ENCODE results near the gene CRACR2A. TPM values are rescaled to one million over a fixed set of nuclear protein-coding genes. Genes with fewer than 3 reads are reported as not detected.

The CRACR2A gene
- polyA plus RNA-seq, 1 donor = 1.3 TPM

- DNase-seq (ENCODE audit: low read depth) = no peak
These were observed 130.7 kb downstream of the CRACR2A start for GRCh38 chr12:3622021-3622821.

GRCh38 chr12:3620856-3621255 is 132.1 kb downstream of the CRACR2A start:
- DNase-seq (ENCODE audit: low read depth) = no peak

GRCh38 chr12:3617565-3617964 is 135.3 kb downstream of the CRACR2A start:
- DNase-seq (ENCODE audit: low read depth) = no peak

GRCh38 chr12:3615862-3616261 is 137.0 kb downstream of the CRACR2A start:
- no peak for DNase-seq (ENCODE audit: low read depth)

- no peak for DNase-seq (ENCODE audit: low read depth)
These were observed 138.0 kb downstream of the CRACR2A start for GRCh38 chr12:3614806-3615466.

- no peak for DNase-seq (ENCODE audit: low read depth)
These were observed 139.1 kb downstream of the CRACR2A start for GRCh38 chr12:3613641-3614395.

- DNase-seq (ENCODE audit: low read depth) = no peak
These were observed 140.8 kb downstream of the CRACR2A start for GRCh38 chr12:3611860-3612703.

GRCh38 chr12:3607821-3608220 is 145.1 kb downstream of the CRACR2A start:
- no peak for DNase-seq (ENCODE audit: low read depth)

- no peak for DNase-seq (ENCODE audit: low read depth)
These were observed 145.7 kb downstream of the CRACR2A start for GRCh38 chr12:3607039-3607720.

- no peak for DNase-seq (ENCODE audit: low read depth)
These were observed 146.8 kb downstream of the CRACR2A start for GRCh38 chr12:3606128-3606527.

- DNase-seq (ENCODE audit: low read depth) = no peak
These were observed 147.2 kb downstream of the CRACR2A start for GRCh38 chr12:3605692-3606091.

GRCh38 chr12:3604748-3605586 is 147.9 kb downstream of the CRACR2A start:
- DNase-seq (ENCODE audit: low read depth) = no peak

GRCh38 chr12:3604286-3604685 is 148.6 kb downstream of the CRACR2A start:
- DNase-seq (ENCODE audit: low read depth) = no peak

GRCh38 chr12:3603576-3603975 is 149.3 kb downstream of the CRACR2A start:
- DNase-seq (ENCODE audit: low read depth) = no peak

- no peak for DNase-seq (ENCODE audit: low read depth)
These were observed 150.4 kb downstream of the CRACR2A start for GRCh38 chr12:3602488-3602887.

- DNase-seq (ENCODE audit: low read depth) = no peak
These were observed 151.3 kb downstream of the CRACR2A start for GRCh38 chr12:3601461-3602150.

- no peak for DNase-seq (ENCODE audit: low read depth)
These were observed 152.0 kb downstream of the CRACR2A start for GRCh38 chr12:3600951-3601350.

GRCh38 chr12:3600039-3600720 is 152.7 kb downstream of the CRACR2A start:
- DNase-seq (ENCODE audit: low read depth) = no peak
